SKM-1 treated with dmso at 0.1 percent for 144 hours (cell line): ENCODE data around the gene BAIAP2L1.

Source experiments
- DNase-seq: peaks from one replicate; lab custom pipeline; 2025; ENCODE audit not compliant: unreplicated experiment; lab: John Stamatoyannopoulos, UW

The BAIAP2L1 gene

GRCh38 chr7:98360221-98361130, 40.4 kb downstream of the BAIAP2L1 start:
- DNase-seq, result no peak

GRCh38 chr7:98359395-98359794, 41.5 kb downstream of the BAIAP2L1 start:
- DNase-seq, result no peak

GRCh38 chr7:98358706-98359105, 42.2 kb downstream of the BAIAP2L1 start:
- no peak for DNase-seq

- no peak for DNase-seq
Measured at GRCh38 chr7:98357751-98358161, 43.1 kb downstream of the BAIAP2L1 start.

GRCh38 chr7:98355250-98355538, 45.7 kb downstream of the BAIAP2L1 start:
- no peak for DNase-seq

- no peak for DNase-seq
Measured at GRCh38 chr7:98354511-98355249, 46.2 kb downstream of the BAIAP2L1 start.

- no peak for DNase-seq
Measured at GRCh38 chr7:98354052-98354451, 46.8 kb downstream of the BAIAP2L1 start.

GRCh38 chr7:98352621-98353020, 48.3 kb downstream of the BAIAP2L1 start:
- DNase-seq, result no peak

- no peak for DNase-seq
Measured at GRCh38 chr7:98351136-98351535, 49.8 kb downstream of the BAIAP2L1 start.

- DNase-seq, result no peak
Measured at GRCh38 chr7:98348726-98349474, 52.0 kb downstream of the BAIAP2L1 start.

GRCh38 chr7:98346515-98347069, 54.3 kb downstream of the BAIAP2L1 start:
- DNase-seq, result no peak

GRCh38 chr7:98341106-98341505, 59.8 kb downstream of the BAIAP2L1 start:
- DNase-seq, result no peak

- no peak for DNase-seq
Measured at GRCh38 chr7:98339043-98339442, 61.8 kb downstream of the BAIAP2L1 start.

GRCh38 chr7:98338441-98338840, 62.4 kb downstream of the BAIAP2L1 start:
- no peak for DNase-seq

GRCh38 chr7:98335411-98335977, 65.4 kb downstream of the BAIAP2L1 start:
- no peak for DNase-seq

- no peak for DNase-seq
Measured at GRCh38 chr7:98334081-98334480, 66.8 kb downstream of the BAIAP2L1 start.

- no peak for DNase-seq
Measured at GRCh38 chr7:98330926-98331529, 69.9 kb downstream of the BAIAP2L1 start.

- DNase-seq, result no peak
Measured at GRCh38 chr7:98329791-98330373, 71.0 kb downstream of the BAIAP2L1 start.

GRCh38 chr7:98329100-98329790, 71.6 kb downstream of the BAIAP2L1 start:
- no peak for DNase-seq

GRCh38 chr7:98324782-98325181, 76.1 kb downstream of the BAIAP2L1 start:
- no peak for DNase-seq
